Muscle layer of colon (tissue), 2 donors: Measurements from ENCODE around the gene C1orf87.

Experiments
- H3K27ac ChIP-seq: one replicate; pipeline ENCODE4 v1.7.0; 2013; ENCODE audit warnings: low read depth, mild to moderate bottlenecking, low read length, moderate library complexity
- H3K27me3 ChIP-seq, 2 donors: one replicate each; pipeline ENCODE4 v1.7.0; 2013; ENCODE audit warnings: low read length in 2 of 2, mild to moderate bottlenecking in 2 of 2; ENCODE audit not compliant: insufficient read depth in 2 of 2, control insufficient read depth in 1 of 2
- H3K36me3 ChIP-seq: one replicate; pipeline ENCODE4 v1.7.0; 2013; ENCODE audit warnings: mild to moderate bottlenecking, low read length; ENCODE audit not compliant: insufficient read depth
- H3K4me1 ChIP-seq: one replicate; pipeline ENCODE4 v1.7.0; 2013; ENCODE audit warnings: mild to moderate bottlenecking, low read length; ENCODE audit not compliant: insufficient read depth
- H3K4me3 ChIP-seq, 2 donors: one replicate each; pipeline ENCODE4 v1.7.0; 2013; ENCODE audit warnings: low read length in 2 of 2, low read depth in 1 of 2, mild to moderate bottlenecking in 1 of 2, moderate library complexity in 1 of 2
- H3K9ac ChIP-seq: one replicate; pipeline ENCODE4 v1.7.0; 2013; ENCODE audit warnings: low read length
- H3K9me3 ChIP-seq: one replicate; pipeline ENCODE4 v1.7.0; 2013; ENCODE audit warnings: mild to moderate bottlenecking, low read length
- donor health status: abdominal sarcoma.
- donor health status: Adenocarcinoma of cecum.

C1orf87 gene

GRCh38 chr1:59990470-59990869 is 83.1 kb downstream of the C1orf87 start:
- no peaks in the 10 kb centered on the region for H3K36me3 ChIP-seq
- H3K27me3 ChIP-seq: no peaks in the 10 kb centered on the region
- no peak overlapping the region for H3K9ac ChIP-seq
- H3K4me1 ChIP-seq: peaks cover 4% of the 10 kb centered on the region
- no peak overlapping the region for H3K27ac ChIP-seq
- no peak overlapping the region for H3K4me3 ChIP-seq
- no peaks in the 10 kb centered on the region for H3K9me3 ChIP-seq

GRCh38 chr1:59986516-59987310 is 86.9 kb downstream of the C1orf87 start:
- H3K36me3 ChIP-seq: no peaks in the 10 kb centered on the region
- no peaks in the 10 kb centered on the region for H3K4me1 ChIP-seq
- H3K27me3 ChIP-seq: no peaks in the 10 kb centered on the region
- no peaks in the 10 kb centered on the region for H3K9me3 ChIP-seq
- H3K9ac ChIP-seq: no peak overlapping the region
- no peak overlapping the region for H3K4me3 ChIP-seq
- H3K27ac ChIP-seq: no peak overlapping the region

DNA sequence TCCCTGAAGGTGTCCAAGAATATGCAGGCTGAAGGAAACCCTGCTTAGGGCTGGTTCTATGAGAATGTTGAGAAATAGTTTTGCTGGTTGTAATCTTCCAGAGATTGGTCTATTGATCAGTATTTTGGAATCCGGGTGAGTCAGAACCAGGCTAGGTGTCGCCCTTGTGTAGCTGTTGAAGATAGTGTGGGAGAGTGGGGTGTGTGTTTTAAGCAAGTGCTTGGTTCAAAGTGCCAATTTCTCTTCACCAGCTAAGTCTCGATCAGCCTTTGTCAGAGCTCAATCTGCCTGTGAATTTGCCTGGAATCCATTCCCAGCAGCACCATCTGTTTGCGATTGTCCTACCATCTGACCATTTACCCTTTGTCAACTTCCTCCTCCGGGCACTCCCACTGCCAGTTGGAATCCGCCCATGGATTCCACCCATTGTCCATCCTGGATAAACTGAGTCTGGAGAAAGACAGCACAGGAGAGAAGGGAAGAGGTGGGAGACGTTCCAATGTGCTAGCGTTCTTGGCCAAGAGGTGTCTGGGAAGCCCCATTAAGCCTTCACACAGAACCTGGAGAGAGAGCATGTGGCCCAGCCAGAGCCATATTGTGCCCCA is 87.6 kb downstream of the C1orf87 start:
- H3K4me1 ChIP-seq: no peaks in the 10 kb centered on the region
- H3K4me3 ChIP-seq: no peak overlapping the region
- H3K27ac ChIP-seq: no peak overlapping the region
- H3K9ac ChIP-seq: no peak overlapping the region
- H3K36me3 ChIP-seq: no peaks in the 10 kb centered on the region
- no peaks in the 10 kb centered on the region for H3K9me3 ChIP-seq
- no peaks in the 10 kb centered on the region for H3K27me3 ChIP-seq

- Histone ChIP-seq H3K36me3 (no peaks in the 10 kb centered on the region), H3K9ac (no peak overlapping the region), H3K27ac (no peak overlapping the region), H3K9me3 (no peaks in the 10 kb centered on the region), H3K4me3 (no peak overlapping the region), H3K4me1 (peaks cover 7% of the 10 kb centered on the region), H3K27me3 (no peaks in the 10 kb centered on the region)
Observed at GRCh38 chr1:59979666-59980065, 93.9 kb downstream of the C1orf87 start.

GRCh38 chr1:59978511-59978910 is 95.1 kb downstream of the C1orf87 start:
- Histone ChIP-seq H3K27me3 (no peaks in the 10 kb centered on the region), H3K36me3 (no peaks in the 10 kb centered on the region), H3K27ac (no peak overlapping the region), H3K4me1 (peaks cover 7% of the 10 kb centered on the region), H3K9me3 (no peaks in the 10 kb centered on the region), H3K9ac (no peak overlapping the region), H3K4me3 (no peak overlapping the region)

- no peaks in the 10 kb centered on the region for H3K9me3 ChIP-seq
- no peak overlapping the region for H3K27ac ChIP-seq
- no peaks in the 10 kb centered on the region for H3K27me3 ChIP-seq
- H3K4me1 ChIP-seq: peaks cover 7% of the 10 kb centered on the region
- no peak overlapping the region for H3K9ac ChIP-seq
- H3K4me3 ChIP-seq: no peak overlapping the region
- H3K36me3 ChIP-seq: no peaks in the 10 kb centered on the region
Observed at GRCh38 chr1:59978026-59978425, 95.5 kb downstream of the C1orf87 start.

DNA sequence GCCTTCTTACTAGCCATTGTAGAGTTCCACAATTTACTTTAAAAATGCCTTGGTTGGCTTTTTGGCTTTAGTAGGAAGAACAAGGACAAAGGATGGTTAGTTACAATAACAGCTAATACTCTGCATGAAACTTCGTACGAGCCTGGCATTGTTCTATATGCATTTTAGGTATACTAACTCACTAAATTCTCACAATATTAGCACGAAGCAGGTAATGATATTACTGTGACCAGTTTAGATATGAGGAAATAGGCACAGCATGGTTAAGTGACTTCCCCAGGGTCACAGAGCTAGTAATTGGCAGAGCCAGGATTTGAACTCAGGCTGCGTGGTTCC is 96.5 kb downstream of the C1orf87 start:
- Histone ChIP-seq H3K27me3 (no peaks in the 10 kb centered on the region), H3K4me1 (peaks cover 7% of the 10 kb centered on the region), H3K9ac (no peak overlapping the region), H3K9me3 (no peaks in the 10 kb centered on the region), H3K36me3 (no peaks in the 10 kb centered on the region), H3K4me3 (no peak overlapping the region), H3K27ac (no peak overlapping the region)

GRCh38 chr1:59976194-59977074 is 97.1 kb downstream of the C1orf87 start:
- Histone ChIP-seq H3K4me3 (no peak overlapping the region), H3K4me1 (peaks cover 7% of the 10 kb centered on the region), H3K27me3 (no peaks in the 10 kb centered on the region), H3K9me3 (no peaks in the 10 kb centered on the region), H3K27ac (no peak overlapping the region), H3K36me3 (no peaks in the 10 kb centered on the region), H3K9ac (no peak overlapping the region)

- Histone ChIP-seq H3K27me3 (no peaks in the 10 kb centered on the region), H3K4me1 (no peaks in the 10 kb centered on the region), H3K9me3 (no peaks in the 10 kb centered on the region), H3K9ac (no peak overlapping the region), H3K27ac (no peak overlapping the region), H3K36me3 (no peaks in the 10 kb centered on the region), H3K4me3 (no peak overlapping the region)
Observed at GRCh38 chr1:59973719-59974118, 99.9 kb downstream of the C1orf87 start.

- no peak overlapping the region for H3K27ac ChIP-seq
- H3K36me3 ChIP-seq: no peaks in the 10 kb centered on the region
- H3K9me3 ChIP-seq: no peaks in the 10 kb centered on the region
- no peaks in the 10 kb centered on the region for H3K27me3 ChIP-seq
- H3K9ac ChIP-seq: no peak overlapping the region
- H3K4me3 ChIP-seq: no peak overlapping the region
- peaks cover 3% of the 10 kb centered on the region for H3K4me1 ChIP-seq
Observed at GRCh38 chr1:59972216-59972927, 101.2 kb downstream of the C1orf87 start.

DNA sequence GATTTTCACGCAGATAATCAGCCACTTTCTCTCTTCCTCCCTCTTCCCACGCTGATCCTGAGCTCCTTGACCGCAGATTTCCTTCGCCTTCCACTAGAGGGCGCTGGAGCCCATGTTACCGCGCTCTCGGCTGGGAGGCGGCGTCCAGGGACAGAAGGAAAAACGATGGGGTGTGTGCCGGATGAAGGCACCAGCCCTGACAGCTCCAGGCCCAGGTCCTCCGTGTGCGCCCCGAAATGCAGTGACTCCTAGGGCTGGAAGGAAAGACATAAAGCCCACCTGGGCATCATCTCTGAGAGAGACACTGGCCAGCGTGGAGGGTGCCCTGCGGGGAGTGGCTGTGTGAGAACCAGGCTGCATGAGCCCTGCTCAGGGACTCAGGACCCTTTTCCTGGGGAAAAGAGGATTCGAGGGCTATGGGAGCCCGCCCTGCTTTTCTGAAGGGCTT is 102.1 kb downstream of the C1orf87 start:
- no peaks in the 10 kb centered on the region for H3K36me3 ChIP-seq
- peaks cover 11% of the 10 kb centered on the region for H3K4me1 ChIP-seq
- H3K9ac ChIP-seq: no peak overlapping the region
- H3K4me3 ChIP-seq: no peak overlapping the region
- no peaks in the 10 kb centered on the region for H3K27me3 ChIP-seq
- H3K27ac ChIP-seq: no peak overlapping the region
- H3K9me3 ChIP-seq: no peaks in the 10 kb centered on the region
